HG02571 (cell line): Measurements from ENCODE around the gene PCARE.

Experiments
- ATAC-seq: cut with Tn5 transposase; IDR thresholded peaks from one replicate; pipeline ENCODE4 v1.9.1; 2021; ENCODE audit warnings: mild to moderate bottlenecking, moderate library complexity; ENCODE audit not compliant: unreplicated experiment

Gene PCARE

DNA sequence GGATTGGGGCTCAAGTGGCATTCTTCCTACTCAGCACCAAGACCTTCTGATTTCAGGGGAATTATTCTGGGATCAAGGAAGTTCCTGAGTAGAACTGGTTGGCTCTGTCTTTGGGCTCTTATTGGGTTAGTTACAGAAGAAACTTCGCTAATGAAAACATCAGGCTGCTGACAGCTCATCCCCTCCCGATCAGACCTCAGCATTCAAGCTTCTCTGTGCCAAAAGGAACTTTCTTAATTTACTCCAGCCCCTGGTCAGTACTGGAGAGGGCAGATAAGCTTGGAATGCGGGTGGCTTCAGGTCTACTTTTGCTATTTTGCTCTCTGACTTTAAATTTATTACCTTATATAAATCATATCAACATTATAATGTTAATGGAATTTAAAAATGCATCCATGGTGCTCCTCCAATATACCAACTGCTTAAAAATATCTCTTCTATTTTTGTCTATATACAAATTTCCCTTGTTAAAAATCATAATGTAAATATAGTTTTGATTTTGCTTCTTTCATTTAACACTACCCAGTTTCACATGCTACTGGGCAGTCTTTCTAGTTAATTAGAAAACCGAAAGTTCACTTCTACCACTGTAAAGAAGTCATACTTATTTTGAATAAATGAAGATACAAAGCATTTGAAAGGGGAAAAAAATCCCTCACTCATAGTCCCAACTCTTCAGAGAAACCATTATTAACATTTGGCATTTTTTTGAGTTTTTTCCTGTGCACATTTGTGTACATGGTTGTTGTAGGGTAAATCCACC, 34.4 kb downstream of the PCARE start:
- ATAC-seq = no peak

DNA sequence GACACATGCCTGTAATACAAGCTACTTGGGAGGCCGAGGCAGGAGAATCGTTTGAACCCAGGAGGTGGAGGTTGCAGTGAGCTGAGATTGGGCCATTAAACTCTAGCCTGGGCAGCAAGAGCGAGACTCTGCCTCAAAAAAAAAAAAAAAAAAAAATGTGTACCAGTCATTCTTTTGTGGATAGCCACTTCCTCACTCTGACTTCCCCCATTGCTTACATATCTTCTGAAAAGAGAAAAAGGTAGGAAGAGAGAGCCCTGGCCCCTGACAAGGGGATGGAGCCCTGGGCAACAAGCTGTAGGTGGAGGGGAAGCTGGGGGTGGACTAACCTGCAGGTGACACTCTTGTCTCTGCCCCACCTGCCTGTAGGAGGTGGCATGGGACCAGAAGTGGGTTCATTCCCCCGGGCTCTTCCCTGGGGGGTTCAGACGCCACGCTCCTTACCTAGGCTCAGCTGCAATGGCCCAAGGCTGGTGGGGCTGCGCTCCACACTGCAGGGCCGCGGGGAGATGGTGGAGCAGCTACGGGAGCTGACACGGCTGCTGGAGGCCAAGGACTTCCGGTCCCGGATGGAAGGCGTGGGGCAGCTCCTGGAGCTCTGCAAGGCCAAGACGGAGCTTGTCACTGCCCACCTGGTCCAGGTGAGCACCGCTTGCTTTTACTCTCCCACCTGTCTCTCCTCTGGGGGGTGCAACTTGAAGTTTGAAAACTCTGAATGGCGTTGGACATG, 39.1 kb downstream of the PCARE start:
- no peak for ATAC-seq

DNA sequence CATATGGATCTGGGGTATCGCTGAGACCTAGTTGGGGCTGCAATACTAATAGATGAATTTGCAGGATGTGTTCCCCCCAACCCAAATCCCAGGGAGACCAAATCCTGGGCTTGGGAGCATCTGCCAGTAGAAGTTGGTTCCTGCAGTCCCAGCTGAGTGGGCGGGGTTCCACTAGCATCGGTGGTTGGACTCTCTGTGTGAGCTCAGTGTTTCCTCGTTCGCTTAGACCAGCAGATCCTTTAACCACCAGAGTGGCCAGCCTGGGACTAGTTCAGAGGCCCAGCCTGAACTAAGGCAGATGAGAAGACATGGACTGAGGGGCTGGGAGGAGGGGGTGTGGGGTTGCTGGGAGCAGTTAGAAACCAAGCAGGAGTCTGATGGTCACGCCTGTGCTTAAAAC, 40.7 kb downstream of the PCARE start:
- no peak for ATAC-seq

DNA sequence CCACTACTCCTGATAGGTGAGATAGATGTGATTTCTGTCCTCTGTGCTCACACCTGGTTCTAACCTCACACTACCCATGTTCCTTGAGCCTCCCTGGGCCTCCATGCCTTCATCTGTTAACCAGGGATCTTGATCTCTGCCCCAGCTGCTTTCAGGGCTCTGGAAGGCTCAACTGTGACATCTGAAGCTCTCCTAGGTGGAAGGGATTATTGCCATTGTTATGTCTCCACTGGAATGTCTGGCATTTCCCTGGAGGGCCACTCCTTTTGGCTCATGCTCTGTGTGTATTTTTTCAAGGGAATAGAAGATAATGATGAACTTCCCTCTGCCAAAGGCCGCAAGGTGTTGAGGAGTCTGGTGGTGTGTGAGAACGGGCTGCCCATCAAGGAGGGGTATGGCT, 41.2 kb downstream of the PCARE start:
- ATAC-seq = no peak

DNA sequence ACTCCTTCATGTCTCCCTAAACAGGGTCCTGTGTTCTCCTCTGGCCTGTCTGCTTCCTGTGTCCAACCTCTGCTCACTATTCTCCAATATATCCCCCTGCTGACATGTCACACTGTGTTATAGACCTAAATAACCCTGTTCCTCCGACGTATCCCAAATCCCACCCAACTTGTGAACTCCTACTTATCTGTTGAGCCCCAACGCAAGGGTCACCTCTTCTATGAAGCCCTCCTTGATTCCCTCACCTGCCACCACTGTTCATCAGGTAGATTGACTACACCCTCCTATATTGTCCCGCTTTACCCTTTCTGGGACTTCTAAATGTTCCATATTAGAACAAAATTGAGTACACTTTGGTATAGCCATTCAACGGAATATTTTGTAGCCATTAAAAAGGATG, 42.1 kb downstream of the PCARE start:
- no peak for ATAC-seq

DNA sequence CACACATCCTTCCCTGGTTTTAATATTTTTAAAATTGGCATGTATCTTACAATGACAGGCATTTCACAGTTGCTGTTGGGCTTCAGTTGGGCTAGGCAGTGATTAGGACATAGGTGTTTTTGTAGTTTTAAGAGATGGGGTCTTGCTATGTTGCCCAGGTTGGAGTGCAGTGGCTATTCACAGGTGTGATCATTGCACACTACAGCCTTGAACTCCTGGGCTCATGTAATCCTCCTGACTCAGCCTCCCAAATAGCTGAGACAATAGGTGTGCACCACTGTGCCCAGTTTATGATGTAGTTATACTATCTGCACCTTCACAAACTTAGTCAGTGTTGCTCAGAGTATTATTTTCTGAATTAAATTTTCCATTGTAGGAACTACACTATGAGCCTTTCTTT, 43.3 kb downstream of the PCARE start:
- no peak for ATAC-seq

DNA sequence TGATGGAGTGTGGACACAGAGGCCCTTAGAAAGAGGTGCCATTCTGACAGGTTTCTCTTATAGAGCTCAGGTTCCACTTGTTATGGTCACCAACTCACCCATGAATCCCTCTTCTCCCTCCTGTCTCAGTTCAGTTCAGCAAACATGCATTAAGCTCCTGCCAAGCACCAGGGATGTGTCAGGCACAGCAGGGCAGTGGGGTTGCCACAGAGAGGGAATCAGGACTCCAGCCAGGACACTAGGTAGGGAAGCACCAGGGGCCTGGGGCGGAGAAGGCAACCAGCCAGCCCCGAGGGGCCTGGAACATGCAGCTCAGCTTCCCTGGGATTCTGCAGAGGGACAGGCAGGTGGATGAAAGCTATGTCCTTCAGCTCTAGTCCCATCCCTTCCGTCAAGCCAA, 48.6 kb downstream of the PCARE start:
- no peak for ATAC-seq

DNA sequence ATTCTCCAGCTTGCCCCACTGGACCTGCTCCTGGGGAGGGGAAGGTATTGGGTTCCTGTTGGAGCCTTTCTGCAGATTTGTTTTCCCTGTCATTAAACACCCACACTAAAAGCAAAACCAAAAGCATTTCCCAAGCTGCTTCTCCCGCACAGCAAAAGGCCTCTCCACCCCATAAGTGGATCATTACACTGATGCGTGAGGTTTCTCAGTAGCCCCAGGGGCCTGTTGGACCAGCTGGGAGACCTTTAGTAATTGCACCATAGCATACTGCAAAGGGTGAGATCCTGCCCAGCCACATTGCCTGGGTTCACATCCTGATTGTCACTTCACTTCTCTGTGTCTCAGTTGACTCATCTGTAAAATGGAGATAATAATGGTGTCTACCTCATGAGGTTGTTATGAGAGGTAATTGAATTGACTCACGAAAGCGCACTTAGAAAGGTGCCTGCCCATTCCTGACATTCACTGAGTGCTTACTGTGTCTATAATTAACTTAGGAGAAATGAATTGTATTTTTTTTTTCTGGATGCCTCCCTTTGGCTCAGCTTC, 49.4 kb downstream of the PCARE start:
- no peak for ATAC-seq

DNA sequence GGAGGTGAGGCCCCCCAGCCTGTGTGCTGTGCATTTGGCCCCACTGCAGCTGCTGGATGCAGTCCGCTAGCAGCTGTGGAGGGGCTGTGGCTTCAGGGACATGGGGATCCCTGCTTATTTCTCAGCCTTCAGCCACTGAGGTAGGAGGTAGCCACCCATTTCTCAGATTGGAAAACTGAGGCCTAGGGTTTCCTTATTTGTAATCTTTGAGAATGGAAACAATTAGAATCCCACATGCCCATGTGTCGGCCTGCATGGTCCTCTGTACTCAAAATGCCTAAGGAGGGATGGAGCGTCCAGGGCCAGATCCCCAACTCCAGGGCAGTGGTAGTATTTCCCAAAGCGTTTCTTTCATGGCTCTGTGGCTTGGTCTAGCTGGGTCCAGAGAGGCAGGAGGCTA, 51.1 kb downstream of the PCARE start:
- no peak for ATAC-seq

DNA sequence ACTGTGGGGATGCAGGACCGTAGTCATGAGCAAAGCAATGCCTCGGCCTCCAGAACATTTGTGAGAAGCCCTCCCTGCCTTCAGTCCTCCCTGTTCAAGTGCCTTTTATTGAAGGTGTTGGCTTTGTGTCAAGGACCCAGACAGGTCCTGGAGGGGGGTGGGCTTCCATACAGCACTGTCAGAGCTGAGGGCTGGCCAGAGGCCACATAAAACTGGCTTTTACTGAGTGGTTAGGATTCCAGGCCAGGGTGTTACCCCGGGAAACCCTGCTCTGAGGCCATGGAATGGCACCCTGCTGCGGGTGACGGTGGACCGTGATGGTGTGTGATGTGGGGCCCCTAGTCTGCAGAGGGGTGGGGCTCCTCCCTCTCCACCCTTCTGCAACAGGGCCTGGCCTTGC, 51.6 kb downstream of the PCARE start:
- no peak for ATAC-seq

DNA sequence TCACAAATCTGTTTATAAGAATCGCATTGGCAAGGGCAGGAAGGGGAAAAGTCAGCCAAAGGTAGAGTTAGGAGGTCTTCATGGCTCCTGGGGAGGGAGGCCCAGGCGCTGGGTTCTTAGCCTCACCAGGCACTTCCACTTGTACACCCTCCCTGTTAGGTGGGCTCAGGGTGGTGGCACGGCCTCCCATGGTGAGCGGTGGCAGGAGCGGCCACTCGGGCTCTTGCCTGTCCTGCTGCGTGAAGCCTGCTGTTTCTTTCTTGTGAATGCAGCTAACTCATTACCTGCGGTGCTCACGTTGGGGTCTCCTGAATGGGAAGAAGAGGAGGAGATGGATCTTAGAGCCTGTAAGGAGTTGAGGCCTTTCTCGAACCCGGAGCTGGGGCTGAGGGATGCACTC, 52.4 kb downstream of the PCARE start:
- no peak for ATAC-seq

DNA sequence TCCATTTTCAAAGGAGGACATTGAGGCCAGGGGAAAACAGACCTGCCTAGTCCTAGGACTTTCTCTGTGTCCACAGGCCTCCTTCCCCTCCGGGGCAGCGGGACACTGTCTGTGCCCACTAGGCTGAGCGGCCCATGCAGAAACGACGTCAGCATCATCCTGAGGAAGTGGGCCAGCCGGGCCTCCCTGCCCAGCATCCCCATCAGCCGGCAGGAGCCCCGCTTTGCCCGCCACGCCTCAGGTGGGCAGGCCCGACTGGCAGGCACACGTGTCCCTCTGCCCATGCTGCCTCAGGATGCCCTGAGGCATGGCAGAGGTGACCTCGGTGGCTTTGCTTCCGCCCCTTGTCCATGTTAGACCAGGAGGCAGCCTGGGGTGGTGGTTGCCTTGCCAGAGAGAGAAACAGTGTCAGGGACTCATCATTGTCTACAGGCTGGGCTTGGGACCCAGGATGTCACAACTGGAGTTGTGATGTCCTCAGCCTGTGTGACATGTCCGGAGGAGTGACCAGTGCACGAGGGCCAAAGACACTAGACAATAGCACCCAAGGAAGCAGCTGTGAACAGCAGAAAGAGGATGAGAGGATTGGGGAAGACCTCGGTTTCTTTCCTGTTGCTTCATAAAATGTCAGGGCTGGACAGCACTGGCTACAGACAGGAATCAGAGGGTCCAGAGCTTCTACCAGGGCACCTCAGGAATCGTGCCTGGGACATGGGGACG, 56.4 kb downstream of the PCARE start:
- ATAC-seq = no peak

DNA sequence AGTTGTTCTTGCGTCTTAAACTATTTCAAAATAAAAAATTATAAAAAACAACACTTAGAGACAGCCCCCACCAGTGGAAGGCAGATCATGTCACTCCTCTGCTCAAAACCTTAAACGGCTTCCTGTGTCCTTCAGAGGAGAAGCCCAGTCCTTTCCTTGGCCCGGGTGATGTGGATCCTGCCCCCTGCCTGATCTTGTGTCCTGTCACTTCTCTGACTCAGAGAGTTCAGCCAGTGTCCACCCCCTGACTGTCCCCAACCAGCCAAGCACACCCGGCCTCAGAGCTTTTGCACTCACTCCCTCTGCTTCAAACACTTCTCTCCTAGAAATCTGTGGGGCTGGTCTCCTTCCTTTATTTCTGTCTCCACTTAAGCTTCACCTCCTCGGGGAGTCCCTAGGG, 57.8 kb downstream of the PCARE start:
- ATAC-seq = no peak

DNA sequence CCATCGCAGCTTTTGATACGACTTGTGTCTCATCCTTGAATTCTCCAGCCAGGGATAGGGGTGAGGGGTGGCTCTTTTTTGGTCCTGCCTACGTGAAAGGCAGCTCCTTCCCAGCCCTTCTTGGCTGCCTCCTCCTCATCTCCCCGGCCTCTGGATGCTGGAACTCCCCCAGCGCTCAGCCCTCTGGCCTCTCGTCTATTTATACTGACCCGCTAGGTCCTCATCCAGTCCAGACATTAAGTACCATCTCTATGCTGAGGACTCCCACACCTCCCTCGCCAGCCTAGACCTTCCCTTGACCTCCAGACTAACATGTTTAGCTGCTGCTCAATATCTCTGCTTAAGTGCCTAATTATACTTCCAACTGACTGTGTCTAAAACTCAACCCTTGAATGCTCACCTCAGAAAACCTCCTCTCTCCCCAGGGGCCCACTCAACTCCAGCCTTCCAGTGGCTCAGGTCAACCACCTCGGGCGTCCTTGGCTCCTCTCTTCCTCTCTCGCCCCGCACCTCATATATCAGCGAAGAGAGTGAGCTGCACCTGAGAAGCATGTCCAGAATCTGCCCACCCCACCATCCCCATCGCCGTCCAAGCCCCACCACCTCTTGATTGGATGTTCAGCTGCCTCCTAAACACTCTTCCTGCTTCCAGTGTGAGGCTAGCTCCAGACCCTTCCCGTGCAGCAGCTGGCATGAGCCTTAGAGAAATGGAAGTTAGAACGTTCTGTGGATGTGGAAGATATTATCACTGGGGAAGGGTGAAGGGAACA, 58.4 kb downstream of the PCARE start:
- no peak for ATAC-seq

DNA sequence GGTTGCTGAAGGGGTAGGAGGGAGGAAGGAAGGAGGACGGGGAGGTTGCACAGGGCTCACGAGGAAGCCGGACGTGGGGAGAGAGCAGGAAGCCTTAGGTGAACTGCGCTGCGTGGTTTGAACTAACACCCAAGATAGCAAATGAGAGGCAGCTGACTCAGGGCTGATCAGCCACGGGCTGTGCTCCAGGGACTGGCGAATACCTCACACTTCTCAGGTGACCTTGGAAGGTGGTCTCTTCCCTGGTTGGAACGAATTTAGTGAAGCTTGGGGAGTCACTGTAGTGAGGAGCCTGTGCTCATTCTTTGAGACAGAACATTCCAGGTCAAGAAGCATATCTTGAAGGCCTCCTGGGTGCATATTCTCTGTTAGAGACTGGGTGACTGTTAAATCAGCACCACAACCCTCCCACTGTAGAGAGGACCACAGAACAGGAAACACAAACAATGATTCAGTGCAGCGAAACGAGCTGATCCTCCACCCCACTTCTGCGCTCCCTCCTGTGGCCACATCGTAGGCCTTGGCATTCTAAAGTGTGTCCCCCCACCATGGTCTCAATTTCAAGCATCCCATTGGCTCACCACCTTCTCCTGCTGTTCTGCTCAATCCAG, 59.4 kb downstream of the PCARE start:
- ATAC-seq = no peak

DNA sequence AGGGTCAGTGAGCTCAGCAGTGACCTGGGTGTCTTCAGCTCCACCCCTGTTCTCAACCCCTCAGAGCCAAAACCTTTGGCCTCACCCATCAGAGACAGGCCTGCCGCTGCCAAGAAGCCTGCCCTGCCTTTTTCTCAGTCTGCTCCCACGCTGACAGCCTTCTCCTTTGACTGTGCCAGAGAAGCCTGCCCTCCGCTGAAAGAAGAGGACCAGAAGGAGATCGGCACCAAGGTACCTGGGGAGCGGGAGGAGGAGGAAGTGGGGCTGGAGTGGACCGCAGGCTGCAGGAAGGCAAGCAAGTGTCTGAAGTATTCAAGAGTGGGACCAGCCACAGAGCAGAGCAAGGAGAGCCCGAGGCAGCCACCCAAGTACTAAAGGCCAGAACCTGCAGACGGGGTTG, 60.0 kb downstream of the PCARE start:
- no peak for ATAC-seq

DNA sequence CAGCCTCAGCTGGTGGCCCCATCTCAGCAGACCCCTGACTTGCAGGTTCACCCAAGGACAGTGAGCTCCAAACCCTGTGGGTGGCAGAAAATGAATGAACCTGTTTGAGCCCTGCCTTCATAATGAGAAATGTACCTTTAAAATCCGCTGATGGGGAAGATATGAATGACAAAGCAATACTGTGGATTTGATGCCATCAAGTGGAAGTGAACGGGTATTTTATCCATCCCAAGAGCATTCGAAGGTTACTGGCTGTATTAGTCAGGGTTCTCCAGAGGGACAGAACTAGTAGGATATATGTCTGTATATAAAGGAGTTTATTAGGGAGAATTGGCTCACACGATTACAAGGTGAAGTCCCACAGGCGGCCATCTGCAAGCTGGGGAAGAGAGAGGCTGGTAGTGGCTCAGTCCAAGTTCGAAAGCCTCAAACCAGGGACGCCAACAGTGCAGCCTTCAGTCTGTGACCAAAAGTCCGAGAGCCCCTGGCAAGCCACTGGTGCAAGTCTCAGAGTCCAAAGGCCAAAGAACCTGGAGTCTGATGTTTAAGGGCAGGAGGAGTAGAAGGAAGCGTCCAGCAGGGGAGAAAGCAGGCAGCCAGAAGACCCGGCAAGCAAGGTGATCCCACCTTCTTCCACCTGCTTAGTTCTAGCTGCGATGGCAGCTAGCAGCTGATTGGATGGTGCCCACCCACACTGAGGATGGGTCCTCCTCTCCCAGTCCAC, 61.1 kb downstream of the PCARE start:
- ATAC-seq = no peak

DNA sequence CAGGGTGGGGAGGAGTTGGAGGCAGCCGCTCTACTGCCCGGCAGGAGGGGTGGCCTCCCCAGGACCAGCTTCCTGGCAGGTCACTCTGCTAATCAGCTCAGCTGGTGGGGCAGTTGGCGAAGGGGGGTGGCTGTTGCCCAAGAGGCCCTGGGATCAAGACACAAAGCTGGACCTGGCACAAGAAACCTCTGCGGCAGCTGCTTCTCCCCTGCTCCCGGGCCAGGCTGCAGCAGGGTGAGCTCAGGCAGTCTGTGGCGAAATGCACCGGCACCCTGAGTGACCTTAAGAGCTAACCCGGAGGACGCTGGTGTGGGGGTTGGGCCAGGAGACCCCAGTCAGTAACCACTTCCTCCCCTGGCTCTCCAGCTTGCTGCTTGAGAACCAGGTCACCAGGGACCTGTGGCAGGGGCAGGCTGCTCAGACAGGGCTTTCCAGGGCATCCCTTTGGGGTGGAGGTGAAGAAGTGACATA, 62.1 kb downstream of the PCARE start:
- no peak for ATAC-seq
